Astrocyte of the hippocampus (primary cell): Measurements from ENCODE around the gene HPGD.

Source experiments
- DNase-seq: peaks from one replicate; pipeline ENCODE4 v3.0.0; 2011; ENCODE audit warnings: low read depth, low spot score

HPGD gene

GRCh38 chr4:174474457-174475075, 47.7 kb downstream of the HPGD start:
- DNase-seq = no peak

GRCh38 chr4:174467107-174467506, 55.2 kb downstream of the HPGD start:
- DNase-seq = no peak

GRCh38 chr4:174464949-174465348, 57.3 kb downstream of the HPGD start:
- no peak for DNase-seq

GRCh38 chr4:174461466-174462106, 60.7 kb downstream of the HPGD start:
- DNase-seq = no peak

GRCh38 chr4:174460684-174461083, 61.6 kb downstream of the HPGD start:
- DNase-seq = no peak

GRCh38 chr4:174457468-174457867, 64.8 kb downstream of the HPGD start:
- no peak for DNase-seq

- DNase-seq = no peak
Measured at GRCh38 chr4:174454815-174455473, 67.3 kb downstream of the HPGD start.

GRCh38 chr4:174451718-174452296, 70.5 kb downstream of the HPGD start:
- no peak for DNase-seq

GRCh38 chr4:174450786-174451125, 71.5 kb downstream of the HPGD start:
- DNase-seq = no peak

GRCh38 chr4:174449944-174450785, 72.1 kb downstream of the HPGD start:
- DNase-seq = no peak

GRCh38 chr4:174449152-174449551, 73.1 kb downstream of the HPGD start:
- no peak for DNase-seq

- DNase-seq = no peak
Measured at GRCh38 chr4:174444390-174444789, 77.9 kb downstream of the HPGD start.
